H1 (cell line): ENCODE data around the gene ADCYAP1. TPM values are rescaled to one million over a fixed set of nuclear protein-coding genes. Genes with fewer than 3 reads are reported as not detected.

ENCODE experiments used
- CTBP2 ChIP-seq: IDR thresholded peaks from 2 replicates; pipeline ENCODE4 v1.7.0; 2011; ENCODE audit warnings: borderline replicate concordance, mild to moderate bottlenecking, moderate library complexity, mixed read lengths, low read length; ENCODE audit not compliant: insufficient read depth, insufficient read length
- FOSL1 ChIP-seq: IDR thresholded peaks from 2 replicates; pipeline ENCODE4 v1.6.1; 2011; ENCODE audit warnings: mild to moderate bottlenecking, low read depth, low read length, moderate library complexity; ENCODE audit not compliant: insufficient read depth
- GTF2F1 ChIP-seq: IDR thresholded peaks from 2 replicates; pipeline ENCODE4 v1.6.1; 2012; ENCODE audit warnings: low read depth, low read length, improper control_type of control experiment, borderline replicate concordance
- JUN ChIP-seq: IDR thresholded peaks from 2 replicates; pipeline ENCODE4 v1.6.1; 2011; ENCODE audit warnings: low read depth, mild to moderate bottlenecking, improper control_type of control experiment, low read length
- PHF8 ChIP-seq: fragments of 200-600 bp; sonication (generic); conservative IDR thresholded peaks from 2 replicates; pipeline ENCODE4 v1.7.1; 2012; ENCODE audit warnings: low read depth, mild to moderate bottlenecking, inconsistent platforms, low read length, moderate library complexity
- USF2 ChIP-seq: IDR thresholded peaks from 2 replicates; pipeline ENCODE4 v1.6.1; 2011; ENCODE audit warnings: low read length, improper control_type of control experiment
- ZNF274 ChIP-seq: IDR thresholded peaks from 2 replicates; pipeline ENCODE4 v1.7.0; 2012; ENCODE audit warnings: low read length, borderline replicate concordance; ENCODE audit errors: extremely low read depth
- polyA plus RNA-seq, 7 experiments: library from polyadenylated mRNA; depleted of rRNA in 3 of 7; stranded (reverse) in 5 of 7; unstranded in 2 of 7; fragments of >200 nt in 5 of 7; fragments of 200-250 nt in 2 of 7; gene quantifications; 1 replicate in 5 of 7; 2 replicates in 1 of 7; 4 replicates in 1 of 7; pipeline versions ENCODE4 v1.2.1 to v1.2.3, GENCODE V29; 2011 to 2013; ENCODE audit warnings: missing spikeins in 2 of 7, mixed read lengths in 2 of 7
- total RNA-seq: library from RNA; stranded (reverse); fragmentation: NEBNext Ultra II Directional; extraction: Animal tissue kit (Norgen Biotek cat#: 25700); gene quantifications from 2 replicates; pipeline ENCODE4 v1.2.1, GENCODE V29; 2021
- TF ChIP-seq, protein P1 (sequence below): fragments of 300-600 bp; sonication (generic); IDR thresholded peaks from 2 replicates; pipeline ENCODE4 v1.7.1; 2012; ENCODE audit warnings: low read length, moderate library complexity, mild to moderate bottlenecking, inconsistent platforms; ENCODE audit not compliant: insufficient replicate concordance
- TF ChIP-seq, protein P2 (sequence below): IDR thresholded peaks from 2 replicates; pipeline ENCODE4 v1.6.1; 2011; ENCODE audit warnings: low read depth, mild to moderate bottlenecking, low read length; ENCODE audit not compliant: insufficient read depth

ADCYAP1 gene
- total and polyA plus RNA-seq, 2 of the 8 experiments (the other 6 are each of a cell fraction or from before 2014, with no cell fraction given): 0.02 TPM; not detected in 1

DNA sequence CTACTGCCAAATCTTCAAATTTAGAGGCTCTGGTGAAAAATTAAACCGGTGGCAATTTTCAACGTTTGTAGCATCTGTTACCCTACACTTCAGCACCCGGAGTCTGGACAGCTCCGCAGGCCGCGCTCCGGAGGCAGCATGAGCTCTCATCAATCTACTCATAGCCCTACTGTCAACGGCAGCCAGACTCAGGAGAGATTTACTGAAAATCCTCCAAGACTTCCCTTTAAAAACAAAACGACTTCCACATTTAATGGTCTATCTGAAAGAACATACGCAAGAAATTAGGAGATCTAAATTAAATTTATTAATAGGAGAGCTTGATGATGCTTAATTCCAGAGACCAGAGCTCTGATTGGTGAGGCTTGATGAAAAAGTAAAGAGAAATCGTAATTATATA lies 970 bp upstream of the ADCYAP1 start (continued):
- TF ChIP-seq, protein P1, sequence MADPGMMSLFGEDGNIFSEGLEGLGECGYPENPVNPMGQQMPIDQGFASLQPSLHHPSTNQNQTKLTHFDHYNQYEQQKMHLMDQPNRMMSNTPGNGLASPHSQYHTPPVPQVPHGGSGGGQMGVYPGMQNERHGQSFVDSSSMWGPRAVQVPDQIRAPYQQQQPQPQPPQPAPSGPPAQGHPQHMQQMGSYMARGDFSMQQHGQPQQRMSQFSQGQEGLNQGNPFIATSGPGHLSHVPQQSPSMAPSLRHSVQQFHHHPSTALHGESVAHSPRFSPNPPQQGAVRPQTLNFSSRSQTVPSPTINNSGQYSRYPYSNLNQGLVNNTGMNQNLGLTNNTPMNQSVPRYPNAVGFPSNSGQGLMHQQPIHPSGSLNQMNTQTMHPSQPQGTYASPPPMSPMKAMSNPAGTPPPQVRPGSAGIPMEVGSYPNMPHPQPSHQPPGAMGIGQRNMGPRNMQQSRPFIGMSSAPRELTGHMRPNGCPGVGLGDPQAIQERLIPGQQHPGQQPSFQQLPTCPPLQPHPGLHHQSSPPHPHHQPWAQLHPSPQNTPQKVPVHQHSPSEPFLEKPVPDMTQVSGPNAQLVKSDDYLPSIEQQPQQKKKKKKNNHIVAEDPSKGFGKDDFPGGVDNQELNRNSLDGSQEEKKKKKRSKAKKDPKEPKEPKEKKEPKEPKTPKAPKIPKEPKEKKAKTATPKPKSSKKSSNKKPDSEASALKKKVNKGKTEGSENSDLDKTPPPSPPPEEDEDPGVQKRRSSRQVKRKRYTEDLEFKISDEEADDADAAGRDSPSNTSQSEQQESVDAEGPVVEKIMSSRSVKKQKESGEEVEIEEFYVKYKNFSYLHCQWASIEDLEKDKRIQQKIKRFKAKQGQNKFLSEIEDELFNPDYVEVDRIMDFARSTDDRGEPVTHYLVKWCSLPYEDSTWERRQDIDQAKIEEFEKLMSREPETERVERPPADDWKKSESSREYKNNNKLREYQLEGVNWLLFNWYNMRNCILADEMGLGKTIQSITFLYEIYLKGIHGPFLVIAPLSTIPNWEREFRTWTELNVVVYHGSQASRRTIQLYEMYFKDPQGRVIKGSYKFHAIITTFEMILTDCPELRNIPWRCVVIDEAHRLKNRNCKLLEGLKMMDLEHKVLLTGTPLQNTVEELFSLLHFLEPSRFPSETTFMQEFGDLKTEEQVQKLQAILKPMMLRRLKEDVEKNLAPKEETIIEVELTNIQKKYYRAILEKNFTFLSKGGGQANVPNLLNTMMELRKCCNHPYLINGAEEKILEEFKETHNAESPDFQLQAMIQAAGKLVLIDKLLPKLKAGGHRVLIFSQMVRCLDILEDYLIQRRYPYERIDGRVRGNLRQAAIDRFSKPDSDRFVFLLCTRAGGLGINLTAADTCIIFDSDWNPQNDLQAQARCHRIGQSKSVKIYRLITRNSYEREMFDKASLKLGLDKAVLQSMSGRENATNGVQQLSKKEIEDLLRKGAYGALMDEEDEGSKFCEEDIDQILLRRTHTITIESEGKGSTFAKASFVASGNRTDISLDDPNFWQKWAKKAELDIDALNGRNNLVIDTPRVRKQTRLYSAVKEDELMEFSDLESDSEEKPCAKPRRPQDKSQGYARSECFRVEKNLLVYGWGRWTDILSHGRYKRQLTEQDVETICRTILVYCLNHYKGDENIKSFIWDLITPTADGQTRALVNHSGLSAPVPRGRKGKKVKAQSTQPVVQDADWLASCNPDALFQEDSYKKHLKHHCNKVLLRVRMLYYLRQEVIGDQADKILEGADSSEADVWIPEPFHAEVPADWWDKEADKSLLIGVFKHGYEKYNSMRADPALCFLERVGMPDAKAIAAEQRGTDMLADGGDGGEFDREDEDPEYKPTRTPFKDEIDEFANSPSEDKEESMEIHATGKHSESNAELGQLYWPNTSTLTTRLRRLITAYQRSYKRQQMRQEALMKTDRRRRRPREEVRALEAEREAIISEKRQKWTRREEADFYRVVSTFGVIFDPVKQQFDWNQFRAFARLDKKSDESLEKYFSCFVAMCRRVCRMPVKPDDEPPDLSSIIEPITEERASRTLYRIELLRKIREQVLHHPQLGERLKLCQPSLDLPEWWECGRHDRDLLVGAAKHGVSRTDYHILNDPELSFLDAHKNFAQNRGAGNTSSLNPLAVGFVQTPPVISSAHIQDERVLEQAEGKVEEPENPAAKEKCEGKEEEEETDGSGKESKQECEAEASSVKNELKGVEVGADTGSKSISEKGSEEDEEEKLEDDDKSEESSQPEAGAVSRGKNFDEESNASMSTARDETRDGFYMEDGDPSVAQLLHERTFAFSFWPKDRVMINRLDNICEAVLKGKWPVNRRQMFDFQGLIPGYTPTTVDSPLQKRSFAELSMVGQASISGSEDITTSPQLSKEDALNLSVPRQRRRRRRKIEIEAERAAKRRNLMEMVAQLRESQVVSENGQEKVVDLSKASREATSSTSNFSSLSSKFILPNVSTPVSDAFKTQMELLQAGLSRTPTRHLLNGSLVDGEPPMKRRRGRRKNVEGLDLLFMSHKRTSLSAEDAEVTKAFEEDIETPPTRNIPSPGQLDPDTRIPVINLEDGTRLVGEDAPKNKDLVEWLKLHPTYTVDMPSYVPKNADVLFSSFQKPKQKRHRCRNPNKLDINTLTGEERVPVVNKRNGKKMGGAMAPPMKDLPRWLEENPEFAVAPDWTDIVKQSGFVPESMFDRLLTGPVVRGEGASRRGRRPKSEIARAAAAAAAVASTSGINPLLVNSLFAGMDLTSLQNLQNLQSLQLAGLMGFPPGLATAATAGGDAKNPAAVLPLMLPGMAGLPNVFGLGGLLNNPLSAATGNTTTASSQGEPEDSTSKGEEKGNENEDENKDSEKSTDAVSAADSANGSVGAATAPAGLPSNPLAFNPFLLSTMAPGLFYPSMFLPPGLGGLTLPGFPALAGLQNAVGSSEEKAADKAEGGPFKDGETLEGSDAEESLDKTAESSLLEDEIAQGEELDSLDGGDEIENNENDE: no peak
- TF ChIP-seq, protein P2, sequence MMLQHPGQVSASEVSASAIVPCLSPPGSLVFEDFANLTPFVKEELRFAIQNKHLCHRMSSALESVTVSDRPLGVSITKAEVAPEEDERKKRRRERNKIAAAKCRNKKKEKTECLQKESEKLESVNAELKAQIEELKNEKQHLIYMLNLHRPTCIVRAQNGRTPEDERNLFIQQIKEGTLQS: no peak
- TF ChIP-seq PHF8 (no peak), FOSL1 (no peak), ZNF274 (no peak), JUN (no peak), USF2 (no peak), GTF2F1 (no peak), CTBP2 (no peak)
